HG02943 (cell line): ENCODE data around the gene ANO9.

Experiments
- ATAC-seq: cut with Tn5 transposase; IDR thresholded peaks from one replicate; pipeline ENCODE4 v1.9.1; 2021; ENCODE audit warnings: mild to moderate bottlenecking, low read depth, moderate library complexity; ENCODE audit not compliant: unreplicated experiment

Gene ANO9

DNA sequence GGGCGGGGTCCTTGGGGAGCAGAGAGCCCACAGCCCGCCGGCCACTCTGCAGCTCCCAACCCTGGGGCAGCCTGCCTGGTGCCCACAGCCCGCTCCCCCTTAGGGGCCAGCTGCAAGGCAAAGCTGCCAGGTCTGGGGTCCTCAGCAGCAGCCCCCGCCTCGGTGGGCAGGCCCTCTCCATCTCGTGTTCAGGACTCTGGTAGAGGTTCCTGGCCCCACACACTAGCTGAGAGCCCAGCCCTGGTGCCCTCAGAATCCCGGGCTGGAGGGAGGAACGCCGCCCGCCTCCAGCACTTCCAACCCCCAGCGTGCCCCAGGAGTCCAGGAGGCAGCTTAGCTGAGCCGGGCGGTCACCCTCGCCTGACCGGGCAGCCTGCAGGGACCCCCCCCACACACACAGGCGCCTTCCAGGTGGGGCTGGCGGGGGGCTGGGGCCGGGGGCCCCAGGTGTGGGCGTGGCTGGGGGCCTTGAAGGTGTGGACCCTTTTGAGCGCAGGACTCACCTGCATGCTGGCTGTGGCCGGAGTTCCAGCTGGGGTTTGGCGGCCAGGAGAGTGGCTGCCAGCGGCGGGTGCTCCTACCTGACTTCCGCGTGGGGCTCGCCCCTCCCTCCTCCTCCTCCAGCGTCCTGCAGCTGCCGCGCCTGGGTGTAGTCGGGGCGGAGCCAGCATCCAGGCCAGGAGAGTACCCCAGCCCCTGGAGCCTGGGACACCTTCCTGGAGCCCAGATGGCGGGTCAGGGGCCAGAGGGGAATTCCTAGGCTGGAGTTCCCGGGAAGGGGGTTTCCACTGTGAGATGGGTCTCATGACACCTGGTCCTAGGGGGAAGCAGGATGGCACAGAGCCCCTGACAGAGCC, at the start of gene ANO9:
Gene ANO9, minus strand, starts transcription at position 594 of the 857 bp plus-strand sequence. Its CDS starts 85 bp downstream, at position 509.
- no peak for ATAC-seq

- no peak for ATAC-seq
These were observed 49.5 kb upstream of the ANO9 start for GRCh38 chr11:491358-491757.

DNA sequence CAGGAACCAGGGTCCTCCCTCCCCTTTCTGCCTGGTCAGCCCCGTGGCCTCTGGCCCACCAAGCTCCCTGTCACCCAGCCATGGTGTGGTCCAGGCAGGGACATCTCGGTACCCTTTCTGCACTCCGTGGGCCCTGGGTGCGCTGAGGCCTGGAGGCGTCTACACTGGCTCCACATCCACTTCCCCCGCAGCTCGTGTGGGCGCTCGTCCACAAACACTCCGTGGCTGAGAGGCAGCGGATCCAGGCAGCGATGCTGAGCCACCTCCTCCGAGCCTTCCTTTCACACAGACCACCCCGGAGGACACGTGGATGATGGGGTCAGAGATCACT, 49.1 kb upstream of the ANO9 start:
- ATAC-seq, result no peak

DNA sequence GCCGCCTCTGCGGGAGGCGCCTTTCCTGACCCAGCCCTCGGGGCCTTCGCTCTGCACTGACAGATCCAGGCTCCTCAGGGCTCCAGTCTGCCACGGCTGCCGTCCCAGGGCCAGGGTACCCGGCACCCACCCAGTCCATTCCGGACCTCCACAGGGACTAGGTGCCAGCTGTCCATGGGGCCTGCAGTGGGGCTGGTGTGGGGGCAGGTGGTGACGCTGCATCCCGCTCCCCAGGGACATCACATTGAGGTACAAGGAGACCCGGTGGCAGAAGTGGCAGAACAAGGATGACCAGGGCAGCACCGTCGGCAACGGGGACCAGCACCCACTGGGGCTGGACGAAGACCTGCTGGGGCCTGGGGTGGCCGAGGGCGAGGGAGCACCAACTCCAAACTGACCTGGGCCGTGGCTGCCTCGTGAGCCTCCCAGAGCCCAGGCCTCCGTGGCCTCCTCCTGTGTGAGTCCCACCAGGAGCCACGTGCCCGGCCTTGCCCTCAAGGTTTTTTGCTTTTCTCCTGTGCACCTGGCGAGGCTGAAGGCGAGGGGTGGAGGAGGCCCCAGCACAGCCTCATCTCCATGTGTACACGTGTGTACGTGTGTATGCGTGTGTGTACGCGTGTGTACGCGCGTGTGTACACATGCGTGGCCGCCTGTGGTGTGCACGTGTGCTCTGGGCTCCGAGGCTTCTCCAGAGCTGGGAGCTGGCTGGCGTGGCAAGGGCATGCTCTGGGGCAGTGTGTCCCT, 48.5 kb upstream of the ANO9 start:
- ATAC-seq, result no peak

- no peak for ATAC-seq
These were observed 47.9 kb upstream of the ANO9 start for GRCh38 chr11:489610-490185.

DNA sequence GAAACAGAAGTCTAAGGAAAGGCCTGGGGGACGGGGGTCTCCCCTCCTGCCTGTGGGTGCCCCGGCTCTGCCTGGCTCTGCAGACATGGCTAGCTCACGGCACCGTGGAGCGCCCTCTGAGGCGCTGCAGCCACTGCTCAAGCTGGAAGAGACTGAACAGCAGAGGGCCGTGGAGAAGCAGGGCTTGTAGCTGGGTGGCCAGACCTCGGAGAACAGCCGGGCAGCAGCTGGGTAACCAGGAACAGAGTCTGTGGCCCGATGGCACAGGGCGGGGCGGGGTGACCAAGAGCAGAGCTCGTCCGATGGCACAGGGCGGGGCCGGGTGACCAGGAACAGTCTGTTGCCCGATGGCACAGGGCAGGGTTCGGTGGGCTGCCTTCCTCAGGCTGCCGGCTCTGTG, 47.2 kb upstream of the ANO9 start:
- no peak for ATAC-seq

GRCh38 chr11:488579-488978, 46.8 kb upstream of the ANO9 start:
- ATAC-seq, result no peak

GRCh38 chr11:488062-488461, 46.3 kb upstream of the ANO9 start:
- ATAC-seq, result no peak

- ATAC-seq, result no peak
These were observed 45.8 kb upstream of the ANO9 start for GRCh38 chr11:487571-488021.

GRCh38 chr11:486189-486588, 44.4 kb upstream of the ANO9 start:
- ATAC-seq, result no peak

DNA sequence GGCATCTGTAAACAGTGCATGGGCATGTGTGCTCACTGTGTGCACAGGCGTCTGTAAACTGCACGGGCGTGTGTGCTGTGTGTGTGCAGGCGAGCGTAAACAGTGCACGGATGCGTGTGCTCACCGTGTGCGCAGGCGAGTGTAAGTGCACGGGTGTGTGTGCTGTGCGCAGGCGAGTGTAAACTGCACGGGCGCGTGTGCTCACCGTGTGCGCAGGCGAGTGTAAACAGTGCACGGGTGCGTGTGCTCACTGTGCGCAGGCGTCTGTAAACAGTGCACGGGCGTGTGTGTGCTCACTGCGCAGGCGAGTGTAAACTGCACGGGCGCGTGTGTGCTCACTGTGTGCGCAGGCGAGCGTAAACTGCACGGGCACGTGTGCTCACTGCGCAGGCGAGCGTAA, 42.8 kb upstream of the ANO9 start:
- ATAC-seq, result no peak

DNA sequence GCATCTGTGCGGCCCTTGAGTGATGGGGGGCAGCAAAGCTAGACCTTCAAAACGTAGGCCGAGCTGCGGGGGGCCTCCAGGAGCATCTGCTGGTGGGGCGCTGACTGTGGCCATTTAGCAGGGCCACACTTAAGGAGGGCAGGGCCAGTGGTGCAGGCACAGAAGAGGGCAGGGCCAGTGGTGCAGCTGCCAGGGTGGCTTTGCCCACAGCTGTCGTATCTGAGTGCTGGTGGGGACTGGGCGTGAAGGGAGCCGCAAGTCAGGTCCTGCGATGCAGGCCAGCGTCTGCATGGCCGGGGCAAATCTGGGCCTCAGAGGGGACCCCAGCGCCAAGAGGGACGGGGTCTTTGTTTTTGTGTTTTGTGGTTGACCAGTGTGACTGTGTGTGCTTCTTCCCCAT, 37.5 kb upstream of the ANO9 start:
- ATAC-seq, result no peak

GRCh38 chr11:477052-477715, 35.4 kb upstream of the ANO9 start:
- no peak for ATAC-seq

GRCh38 chr11:476416-476815, 34.6 kb upstream of the ANO9 start:
- no peak for ATAC-seq

GRCh38 chr11:475941-476340, 34.1 kb upstream of the ANO9 start:
- ATAC-seq, result no peak

DNA sequence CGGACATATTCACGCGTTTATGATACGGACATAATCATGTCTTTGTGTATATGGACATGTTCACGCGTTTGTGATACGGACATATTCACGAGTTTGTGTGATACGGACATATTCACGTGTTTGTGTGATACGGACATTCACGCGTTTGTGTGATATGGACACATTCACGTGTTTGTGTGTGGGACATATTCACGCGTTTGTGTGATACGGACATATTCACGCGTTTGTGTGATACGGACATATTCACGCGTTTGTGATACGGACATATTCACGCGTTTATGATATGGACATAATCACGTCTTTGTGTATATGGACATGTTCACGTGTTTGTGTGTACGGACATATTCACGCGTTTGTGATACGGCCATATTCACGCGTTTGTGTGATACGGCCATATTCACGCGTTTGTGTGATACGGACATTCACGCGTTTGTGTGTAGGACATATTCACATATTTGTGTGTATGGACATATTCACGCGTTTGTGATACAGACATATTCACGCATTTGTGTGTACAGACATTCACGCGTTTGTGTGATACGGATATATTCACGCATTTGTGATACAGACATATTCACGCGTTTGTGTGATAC, 33.2 kb upstream of the ANO9 start:
- no peak for ATAC-seq

DNA sequence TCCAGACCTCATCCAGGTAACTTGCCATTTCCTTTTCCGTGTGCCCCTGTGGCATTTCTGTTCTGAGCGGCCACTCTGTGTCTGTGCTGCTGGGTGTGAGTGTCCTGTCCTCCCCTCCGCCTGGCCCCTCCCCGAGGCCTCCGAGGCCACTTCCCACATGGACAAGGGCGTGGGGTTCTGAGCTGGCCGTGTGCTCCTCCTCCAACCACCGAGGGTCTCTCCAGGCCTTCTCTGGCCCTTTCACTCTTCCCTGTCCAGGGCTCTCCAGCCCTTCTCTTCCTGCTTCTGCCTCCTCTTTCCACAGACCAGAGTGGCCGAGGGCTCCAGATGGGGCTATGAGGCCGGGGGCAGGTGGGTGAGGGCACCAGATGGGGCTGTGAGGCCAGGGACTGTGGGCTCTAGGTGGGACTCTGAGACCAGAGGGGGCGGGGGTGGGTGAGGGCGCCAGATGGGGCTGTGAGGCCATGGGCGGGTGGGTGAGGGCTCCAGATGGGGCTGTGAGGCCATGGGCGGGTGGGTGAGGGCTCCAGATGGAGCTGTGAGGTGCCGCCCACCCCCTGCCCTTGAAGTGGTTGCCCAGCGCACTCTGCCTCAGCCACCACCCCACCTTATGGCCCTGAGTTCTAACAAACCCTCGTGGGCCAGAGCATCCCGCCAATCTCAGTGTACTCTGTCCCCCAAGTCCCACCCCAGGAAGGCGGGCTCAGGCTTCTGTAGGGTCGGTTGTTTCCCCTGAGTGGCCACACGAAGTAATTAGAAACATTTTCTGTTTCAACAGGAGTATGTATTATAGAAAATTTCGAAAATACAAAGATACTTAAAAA, 32.4 kb upstream of the ANO9 start:
- no peak for ATAC-seq

DNA sequence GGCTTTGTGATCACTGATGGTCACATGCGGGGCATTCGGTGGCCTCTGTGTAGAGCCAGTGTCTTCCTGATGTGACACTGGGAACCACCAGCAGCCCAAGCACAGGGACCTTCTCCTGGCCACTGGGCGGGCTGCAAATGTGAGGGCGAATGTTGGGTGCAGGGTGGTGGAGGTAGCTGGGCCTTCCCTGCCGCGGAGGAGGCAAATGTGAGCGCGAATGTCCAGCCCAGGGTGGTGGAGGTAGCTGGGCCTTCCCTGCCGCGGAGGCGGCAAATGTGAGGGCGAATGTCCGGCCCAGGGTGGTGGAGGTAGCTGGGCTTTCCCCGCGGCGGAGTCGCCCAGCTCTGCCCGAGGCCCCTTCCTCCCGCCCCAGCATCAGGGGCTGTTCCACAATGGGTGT, 31.6 kb upstream of the ANO9 start:
- no peak for ATAC-seq

DNA sequence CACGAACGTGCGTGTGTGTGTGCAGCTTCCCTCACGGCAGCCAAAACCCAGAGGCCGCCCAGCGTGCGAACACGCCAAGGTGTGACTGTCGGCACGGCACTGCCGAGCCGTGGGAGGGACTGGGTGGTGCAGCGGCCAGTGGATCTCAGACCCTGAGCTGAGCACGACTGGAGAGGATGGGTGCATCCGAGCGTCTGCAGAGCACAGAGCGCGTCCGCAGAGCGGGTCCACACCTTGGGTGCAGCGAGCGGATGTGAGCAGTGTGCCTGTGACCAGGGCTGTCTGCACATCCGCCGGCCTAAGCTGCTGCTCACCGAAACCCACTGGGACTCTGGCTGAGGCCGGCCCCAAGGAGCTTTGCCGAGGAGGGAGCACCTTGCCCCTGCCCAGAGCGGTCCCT, 31.0 kb upstream of the ANO9 start:
- ATAC-seq, result no peak

DNA sequence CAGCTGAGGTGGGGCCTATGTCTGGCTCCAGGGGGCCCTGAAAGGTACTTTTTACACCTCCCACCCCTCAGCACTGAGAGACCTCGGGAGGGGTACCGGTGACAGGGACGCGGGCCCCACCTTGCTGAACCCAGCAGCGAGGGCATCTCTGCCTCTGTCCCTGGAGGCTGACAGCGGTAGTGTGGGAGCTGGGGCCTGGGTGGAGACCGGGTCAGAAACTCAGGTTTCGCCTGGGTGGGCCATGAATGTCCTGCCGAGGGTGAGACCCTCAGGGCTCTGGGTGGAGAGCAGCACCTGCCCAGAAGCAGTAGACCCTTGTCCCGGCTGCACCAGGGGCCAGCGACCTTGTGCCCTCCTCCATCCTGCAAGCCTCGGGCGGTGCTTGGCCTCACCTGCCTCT, 30.5 kb upstream of the ANO9 start:
- ATAC-seq, result no peak
